ENCODE results near the gene SNAI1. TPM values are rescaled to one million over a fixed set of nuclear protein-coding genes. Genes with fewer than 3 reads are reported as not detected.
"Not testable (repeated sequence)": the region's sequence is repeated elsewhere in the genome, so short reads cannot be mapped to it uniquely, and the experiment has no call there.

The SNAI1 gene
- total and polyA plus RNA-seq, 12 donors = 0.28 to 13.2 (median 8.4) TPM

- WGBS, 4 donors = 62 to 83% (median 72%) methylated on average over 7 of the region's 7 CpGs
- DNase-seq = no peak
- TF ChIP-seq POLR2A (IDR thresholded peaks at IDR 0.05) (no peak), CTCF (IDR thresholded peaks at IDR 0.05) (no peak)
- Histone ChIP-seq H3K4me1 (replicated peaks in 1 of 2) (no peaks in the 10 kb centered on the region), H3K36me3 (replicated peaks in 1 of 2) (no peaks in the 10 kb centered on the region), H3K27me3 (no peaks in the 10 kb centered on the region), H3K9me3 (replicated peaks in 1 of 3) (no peaks in the 10 kb centered on the region), H3K4me3 (no peak overlapping the region), H3K27ac (no peak overlapping the region)
- intact Hi-C loops (cut with DNase I) = no loop called here
Observed at GRCh38 chr20:50005471-50005981, 22.7 kb downstream of the SNAI1 start.

- intact Hi-C loops (cut with DNase I) = no loop called here
- no peak overlapping the region for H3K27ac ChIP-seq
- WGBS, 4 donors = 82 to 88% (median 85%) methylated on average over 2 of the region's 2 CpGs
Observed at GRCh38 chr20:50007369-50007768, 24.6 kb downstream of the SNAI1 start.

GRCh38 chr20:50008007-50008406 is 25.2 kb downstream of the SNAI1 start:
- Histone ChIP-seq H3K9me3 (replicated peaks in 1 of 3) (no peaks in the 10 kb centered on the region), H3K4me3 (no peak overlapping the region), H3K27ac (no peak overlapping the region), H3K36me3 (replicated peaks in 1 of 2) (no peaks in the 10 kb centered on the region), H3K27me3 (no peaks in the 10 kb centered on the region), H3K4me1 (replicated peaks in 1 of 2) (peaks cover 0 to 4% of the 10 kb centered on the region in 2 donors)
- 68 to 88% (median 75%) methylated on average over 1 to 3 of the region's 3 CpGs for WGBS, 4 donors
- DNase-seq = no peak
- TF ChIP-seq CTCF (IDR thresholded peaks at IDR 0.05) (no peak), POLR2A (IDR thresholded peaks at IDR 0.05) (no peak)
- intact Hi-C loops (cut with DNase I) = no loop called here

More at GRCh38 chr20:50007369-50007768, 24.6 kb downstream of the SNAI1 start:
- Histone ChIP-seq H3K4me3 (no peak overlapping the region), H3K9me3 (replicated peaks in 1 of 3) (no peaks in the 10 kb centered on the region), H3K4me1 (replicated peaks in 1 of 2) (no peaks in the 10 kb centered on the region), H3K27me3 (no peaks in the 10 kb centered on the region), H3K36me3 (replicated peaks in 1 of 2) (no peaks in the 10 kb centered on the region)
- DNase-seq = no peak
- TF ChIP-seq POLR2A (IDR thresholded peaks at IDR 0.05) (no peak), CTCF (IDR thresholded peaks at IDR 0.05) (no peak)

GRCh38 chr20:50009521-50010454 is 27.0 kb downstream of the SNAI1 start:
- H3K27ac ChIP-seq = no peak overlapping the region
- H3K36me3 ChIP-seq (replicated peaks in 1 of 2) = no peaks in the 10 kb centered on the region
- intact Hi-C loops (cut with DNase I) = no loop called here
- H3K27me3 ChIP-seq = no peaks in the 10 kb centered on the region
- H3K4me3 ChIP-seq = no peak overlapping the region
- no peaks in the 10 kb centered on the region for H3K9me3 ChIP-seq (replicated peaks in 1 of 3)
- 53 to 76% (median 59%) methylated on average over 17 to 71 of the region's 71 CpGs for WGBS, 4 donors
- no peak for DNase-seq
- no peak for TF ChIP-seq POLR2A (IDR thresholded peaks at IDR 0.05)
- H3K4me1 ChIP-seq (replicated peaks in 1 of 2) = peaks cover 0 to 4% of the 10 kb centered on the region in 2 donors

- H3K27ac ChIP-seq = not testable (repeated sequence)
- 63 to 92% (median 76%) methylated on average over 1 to 2 of the region's 3 CpGs for WGBS, 4 donors
Observed at GRCh38 chr20:50011597-50011996, 28.8 kb downstream of the SNAI1 start.

More at GRCh38 chr20:50011597-50011996, 28.8 kb downstream of the SNAI1 start:
- H3K4me3 ChIP-seq; H3K4me1 ChIP-seq (replicated peaks in 1 of 2); H3K36me3 ChIP-seq (replicated peaks in 1 of 2); H3K9me3 ChIP-seq (replicated peaks in 1 of 3); H3K27me3 ChIP-seq; intact Hi-C loops (cut with DNase I); DNase-seq: not testable (repeated sequence)
